Cardiac muscle cell (in vitro differentiated cells and primary cell): ENCODE measurements around the gene FGFR4. TPM values are rescaled to one million over a fixed set of nuclear protein-coding genes. Genes with fewer than 3 reads are reported as not detected.

Experiments used
- DNase-seq, 2 donors: peaks; one replicate each; pipeline versions ENCODE4 v3.0.0 to v3.0.0-alpha.2; 2010 to 2017; ENCODE audit warnings: low read depth in 1 of 2, low spot score in 1 of 2
- H3K27ac ChIP-seq: fragments of 200-600 bp; sonication (generic); 2 replicates; pipeline ENCODE4 v1.5.1; 2016
- H3K27me3 ChIP-seq: fragments of 200-600 bp; sonication (generic); 2 replicates; pipeline ENCODE4 v1.6.0; 2016; ENCODE audit warnings: control low read depth
- H3K36me3 ChIP-seq: fragments of 200-600 bp; sonication (generic); 2 replicates; pipeline ENCODE4 v1.5.1; 2016; ENCODE audit warnings: control low read depth
- H3K4me1 ChIP-seq: fragments of 200-600 bp; sonication (generic); 2 replicates; pipeline ENCODE4 v1.8.1; 2017; ENCODE audit warnings: low read depth, mild to moderate bottlenecking, mixed run types
- H3K4me3 ChIP-seq: fragments of 200-600 bp; sonication (generic); 2 replicates; pipeline ENCODE4 v1.5.1; 2016; ENCODE audit warnings: mild to moderate bottlenecking
- H3K9me3 ChIP-seq: fragments of 200-600 bp; sonication (generic); 2 replicates; pipeline ENCODE4 v1.5.1; 2017; ENCODE audit warnings: low read depth, mild to moderate bottlenecking, control low read depth
- polyA plus RNA-seq: library from polyadenylated mRNA; unstranded; fragments of >200 nt; fragmentation: Nextera tagmentation; extraction: Ambion mirVana; gene quantifications from 2 replicates; pipeline ENCODE4 v1.2.1, GENCODE V29; 2016
- total RNA-seq: library from RNA; depleted of rRNA; stranded (reverse); fragments of >200 nt; gene quantifications from 2 replicates; pipeline ENCODE4 v1.2.3, GENCODE V29; 2016
- TF ChIP-seq, protein P1 (sequence below): IDR thresholded peaks from 2 replicates; pipeline ENCODE4 v1.5.1; 2012; ENCODE audit warnings: low read depth, mild to moderate bottlenecking, low read length

Gene FGFR4
- total and polyA plus RNA-seq, 2 experiments from 2014 or later: 1.8 to 2.8 TPM

DNA sequence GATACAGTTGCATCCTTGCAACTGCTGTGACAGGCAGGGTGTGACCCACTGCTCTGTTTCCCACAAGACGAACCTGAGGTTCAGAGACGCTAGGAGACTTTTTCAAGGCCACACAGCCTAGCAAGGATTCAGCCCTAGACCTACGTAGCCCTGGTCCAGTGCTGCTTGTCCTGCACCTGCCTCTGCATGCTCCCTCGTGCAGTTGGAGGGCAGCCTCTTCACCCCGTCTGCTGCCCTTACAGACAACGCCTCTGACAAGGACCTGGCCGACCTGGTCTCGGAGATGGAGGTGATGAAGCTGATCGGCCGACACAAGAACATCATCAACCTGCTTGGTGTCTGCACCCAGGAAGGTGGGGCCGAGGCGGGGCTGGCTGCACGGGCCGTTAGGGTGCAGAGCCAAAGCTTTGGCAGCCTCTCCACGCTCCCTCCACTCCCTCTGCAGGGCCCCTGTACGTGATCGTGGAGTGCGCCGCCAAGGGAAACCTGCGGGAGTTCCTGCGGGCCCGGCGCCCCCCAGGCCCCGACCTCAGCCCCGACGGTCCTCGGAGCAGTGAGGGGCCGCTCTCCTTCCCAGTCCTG is 8.5 kb downstream of the FGFR4 start:
- H3K27me3 ChIP-seq: peaks cover 4% of the 10 kb centered on the region
- no peaks in the 10 kb centered on the region for H3K36me3 ChIP-seq
- H3K4me3 ChIP-seq: no peak overlapping the region
- TF ChIP-seq, protein P1, sequence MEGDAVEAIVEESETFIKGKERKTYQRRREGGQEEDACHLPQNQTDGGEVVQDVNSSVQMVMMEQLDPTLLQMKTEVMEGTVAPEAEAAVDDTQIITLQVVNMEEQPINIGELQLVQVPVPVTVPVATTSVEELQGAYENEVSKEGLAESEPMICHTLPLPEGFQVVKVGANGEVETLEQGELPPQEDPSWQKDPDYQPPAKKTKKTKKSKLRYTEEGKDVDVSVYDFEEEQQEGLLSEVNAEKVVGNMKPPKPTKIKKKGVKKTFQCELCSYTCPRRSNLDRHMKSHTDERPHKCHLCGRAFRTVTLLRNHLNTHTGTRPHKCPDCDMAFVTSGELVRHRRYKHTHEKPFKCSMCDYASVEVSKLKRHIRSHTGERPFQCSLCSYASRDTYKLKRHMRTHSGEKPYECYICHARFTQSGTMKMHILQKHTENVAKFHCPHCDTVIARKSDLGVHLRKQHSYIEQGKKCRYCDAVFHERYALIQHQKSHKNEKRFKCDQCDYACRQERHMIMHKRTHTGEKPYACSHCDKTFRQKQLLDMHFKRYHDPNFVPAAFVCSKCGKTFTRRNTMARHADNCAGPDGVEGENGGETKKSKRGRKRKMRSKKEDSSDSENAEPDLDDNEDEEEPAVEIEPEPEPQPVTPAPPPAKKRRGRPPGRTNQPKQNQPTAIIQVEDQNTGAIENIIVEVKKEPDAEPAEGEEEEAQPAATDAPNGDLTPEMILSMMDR: no peak
- no peaks in the 10 kb centered on the region for H3K4me1 ChIP-seq
- no peak for DNase-seq
- H3K27ac ChIP-seq: no peak overlapping the region
- no peaks in the 10 kb centered on the region for H3K9me3 ChIP-seq

DNA sequence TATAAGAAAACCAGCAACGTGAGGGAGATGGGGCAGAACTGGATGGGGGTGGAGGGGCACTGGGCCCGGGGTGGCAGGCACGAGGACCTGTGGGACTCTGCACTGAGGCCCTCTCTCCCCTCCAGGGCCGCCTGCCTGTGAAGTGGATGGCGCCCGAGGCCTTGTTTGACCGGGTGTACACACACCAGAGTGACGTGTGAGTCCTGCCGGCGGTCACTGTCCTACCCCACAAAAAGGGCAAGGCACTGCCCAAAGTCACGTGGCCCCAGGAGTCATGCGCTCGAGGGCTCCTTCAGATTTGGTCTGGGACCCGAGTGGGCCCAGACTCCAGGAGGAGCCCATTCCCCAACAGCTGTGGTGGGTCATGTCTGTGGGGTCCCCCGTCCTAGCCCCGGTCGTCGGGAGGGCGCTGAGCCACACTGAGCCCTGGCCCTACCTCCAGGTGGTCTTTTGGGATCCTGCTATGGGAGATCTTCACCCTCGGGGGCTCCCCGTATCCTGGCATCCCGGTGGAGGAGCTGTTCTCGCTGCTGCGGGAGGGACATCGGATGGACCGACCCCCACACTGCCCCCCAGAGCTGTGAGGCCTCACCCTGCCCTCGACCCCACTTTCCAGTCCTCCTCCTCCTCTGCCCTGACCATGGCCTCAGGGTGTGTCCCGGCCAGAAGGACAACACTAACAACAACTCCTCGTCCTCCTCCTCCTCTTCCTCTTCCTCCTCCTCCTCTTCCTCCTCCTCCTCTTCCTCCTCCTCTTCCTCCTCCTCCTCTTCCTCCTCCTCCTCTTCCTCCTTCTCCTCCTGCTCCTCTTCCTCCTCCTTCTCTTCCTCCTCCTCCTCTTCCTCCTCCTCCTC is 9.7 kb downstream of the FGFR4 start:
- H3K4me1 ChIP-seq: no peaks in the 10 kb centered on the region
- H3K9me3 ChIP-seq: no peaks in the 10 kb centered on the region
- no peak for DNase-seq
- no peaks in the 10 kb centered on the region for H3K36me3 ChIP-seq
- TF ChIP-seq, protein P1: no peak
- peaks cover 5% of the 10 kb centered on the region for H3K27me3 ChIP-seq
- H3K27ac ChIP-seq: no peak overlapping the region
- no peak overlapping the region for H3K4me3 ChIP-seq

DNA sequence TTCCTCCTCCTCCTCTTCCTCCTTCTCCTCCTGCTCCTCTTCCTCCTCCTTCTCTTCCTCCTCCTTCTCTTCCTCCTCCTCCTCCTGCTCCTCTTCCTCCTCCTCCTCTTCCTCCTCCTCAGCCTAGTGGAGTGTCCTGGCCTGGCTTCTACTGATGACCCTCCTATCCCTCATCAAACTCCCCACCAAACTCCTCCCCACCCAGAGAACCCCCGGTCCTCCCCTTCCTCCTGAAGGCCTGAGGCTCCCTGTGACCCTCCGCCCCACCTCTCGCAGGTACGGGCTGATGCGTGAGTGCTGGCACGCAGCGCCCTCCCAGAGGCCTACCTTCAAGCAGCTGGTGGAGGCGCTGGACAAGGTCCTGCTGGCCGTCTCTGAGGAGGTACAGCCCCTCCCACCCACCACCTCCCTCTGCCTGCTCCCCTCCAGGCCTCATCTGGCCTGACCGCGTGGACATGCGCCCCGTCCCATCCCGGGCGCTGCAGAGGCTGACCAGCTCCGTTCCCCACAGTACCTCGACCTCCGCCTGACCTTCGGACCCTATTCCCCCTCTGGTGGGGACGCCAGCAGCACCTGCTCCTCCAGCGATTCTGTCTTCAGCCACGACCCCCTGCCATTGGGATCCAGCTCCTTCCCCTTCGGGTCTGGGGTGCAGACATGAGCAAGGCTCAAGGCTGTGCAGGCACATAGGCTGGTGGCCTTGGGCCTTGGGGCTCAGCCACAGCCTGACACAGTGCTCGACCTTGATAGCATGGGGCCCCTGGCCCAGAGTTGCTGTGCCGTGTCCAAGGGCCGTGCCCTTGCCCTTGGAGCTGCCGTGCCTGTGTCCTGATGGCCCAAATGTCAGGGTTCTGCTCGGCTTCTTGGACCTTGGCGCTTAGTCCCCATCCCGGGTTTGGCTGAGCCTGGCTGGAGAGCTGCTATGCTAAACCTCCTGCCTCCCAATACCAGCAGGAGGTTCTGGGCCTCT is 10.6 kb downstream of the FGFR4 start:
- Histone ChIP-seq H3K27me3 (peaks cover 5% of the 10 kb centered on the region), H3K27ac (no peak overlapping the region), H3K4me3 (no peak overlapping the region), H3K4me1 (no peaks in the 10 kb centered on the region), H3K36me3 (no peaks in the 10 kb centered on the region), H3K9me3 (no peaks in the 10 kb centered on the region)
- TF ChIP-seq, protein P1: no peak
- DNase-seq: no peak

DNA sequence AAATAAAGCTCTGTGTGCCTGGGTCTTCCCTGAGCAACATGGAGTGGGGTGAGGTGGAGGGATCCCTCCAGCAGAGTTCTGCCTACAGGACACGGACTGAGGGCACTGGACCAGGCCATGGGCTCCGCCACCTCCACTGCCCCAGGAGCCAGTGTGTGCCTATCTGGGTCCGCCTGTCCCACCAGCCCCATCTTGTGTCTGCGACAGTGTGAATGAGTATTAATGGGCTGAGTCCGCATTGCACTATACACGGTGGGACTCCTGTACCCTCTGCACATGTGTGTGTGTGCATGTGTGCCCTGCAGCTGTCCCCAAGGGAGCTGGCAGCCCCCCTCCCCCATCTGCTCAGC is 11.4 kb downstream of the FGFR4 start:
- TF ChIP-seq, protein P1: no peak
- H3K4me1 ChIP-seq: no peaks in the 10 kb centered on the region
- H3K4me3 ChIP-seq: no peak overlapping the region
- DNase-seq: no peak
- H3K36me3 ChIP-seq: no peaks in the 10 kb centered on the region
- no peaks in the 10 kb centered on the region for H3K9me3 ChIP-seq
- no peak overlapping the region for H3K27ac ChIP-seq
- H3K27me3 ChIP-seq: peaks cover 5% of the 10 kb centered on the region

DNA sequence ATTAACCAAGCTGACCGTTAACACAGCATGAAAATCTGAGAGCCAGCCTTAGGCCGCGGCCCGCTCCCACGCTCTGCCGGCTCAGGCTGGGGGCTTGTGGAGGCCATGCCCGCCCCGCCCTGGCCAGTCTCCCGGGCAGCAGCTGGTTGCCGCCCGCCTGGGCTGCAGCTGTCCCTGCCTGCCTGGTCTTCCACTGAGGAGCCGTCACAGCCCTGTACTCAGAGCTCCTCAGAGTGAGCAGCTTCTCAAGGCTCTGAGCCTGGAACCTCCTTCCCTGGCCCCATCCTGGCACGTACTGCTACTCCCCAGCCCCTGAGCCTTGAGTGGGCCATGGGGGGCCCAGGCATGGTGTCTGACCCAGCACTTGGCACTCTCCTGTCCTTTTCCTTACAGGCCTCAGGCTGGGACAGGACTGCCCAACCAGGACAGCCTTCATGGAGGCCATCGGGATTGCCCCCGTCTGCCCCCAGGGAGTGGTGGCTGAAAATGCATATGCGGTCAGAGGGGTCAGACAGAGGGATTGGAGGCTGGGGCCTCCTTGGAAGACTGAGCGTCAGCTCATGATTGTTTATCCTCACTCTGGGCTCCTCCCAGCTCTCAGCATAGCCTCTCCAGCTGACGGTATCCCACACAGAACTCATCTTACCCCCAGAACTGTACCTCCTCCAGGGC is 11.9 kb downstream of the FGFR4 start:
- no peaks in the 10 kb centered on the region for H3K9me3 ChIP-seq
- H3K4me1 ChIP-seq: no peaks in the 10 kb centered on the region
- peaks cover 5% of the 10 kb centered on the region for H3K27me3 ChIP-seq
- H3K36me3 ChIP-seq: no peaks in the 10 kb centered on the region
- TF ChIP-seq, protein P1: no peak
- DNase-seq: peak in 1 of 2 donors; percentile 31
- H3K4me3 ChIP-seq: no peak overlapping the region
- H3K27ac ChIP-seq: no peak overlapping the region
